ENCODE measurements around the gene VIPAS39. TPM values are rescaled to one million over a fixed set of nuclear protein-coding genes. Genes with fewer than 3 reads are reported as not detected.
"Not testable (repeated sequence)": the region's sequence is repeated elsewhere in the genome, so short reads cannot be mapped to it uniquely, and the experiment has no call there.

Gene VIPAS39
- total RNA-seq, 4 donors from 2014 or later, result 17.1 to 24.9 (median 19.7) TPM

DNA sequence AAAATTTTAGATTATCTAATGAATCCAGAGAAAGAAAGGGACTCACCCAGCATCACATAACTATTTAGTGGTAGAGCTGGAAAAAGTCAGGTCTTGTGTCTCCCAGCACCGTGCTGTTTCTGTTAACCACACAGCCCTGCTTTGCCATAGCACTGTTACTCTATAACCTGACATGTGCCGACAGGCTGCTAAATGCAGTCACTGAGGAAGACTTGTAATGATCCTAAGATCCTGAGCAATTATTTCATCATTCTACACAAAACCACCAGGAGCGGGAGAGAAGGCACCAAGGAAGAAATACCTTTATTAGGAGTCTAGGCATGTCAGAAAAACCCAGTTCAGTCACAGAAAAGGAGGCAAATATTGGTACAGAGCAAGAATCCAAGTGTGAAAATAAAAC lies 31.0 kb downstream of the VIPAS39 start:
- Histone ChIP-seq H3K4me3 (replicated peaks in 1 of 3) (no peak overlapping the region), H3K9me3 (no peaks in the 10 kb centered on the region), H3K36me3 (peaks cover 57 to 73% of the 10 kb centered on the region in 2 donors), H3K27ac (no peak overlapping the region), H3K27me3 (no peaks in the 10 kb centered on the region), H3K4me1 (no peaks in the 10 kb centered on the region)
- no peak for TF ChIP-seq POLR2A (IDR thresholded peaks at IDR 0.05)
- TF ChIP-seq, protein P1, sequence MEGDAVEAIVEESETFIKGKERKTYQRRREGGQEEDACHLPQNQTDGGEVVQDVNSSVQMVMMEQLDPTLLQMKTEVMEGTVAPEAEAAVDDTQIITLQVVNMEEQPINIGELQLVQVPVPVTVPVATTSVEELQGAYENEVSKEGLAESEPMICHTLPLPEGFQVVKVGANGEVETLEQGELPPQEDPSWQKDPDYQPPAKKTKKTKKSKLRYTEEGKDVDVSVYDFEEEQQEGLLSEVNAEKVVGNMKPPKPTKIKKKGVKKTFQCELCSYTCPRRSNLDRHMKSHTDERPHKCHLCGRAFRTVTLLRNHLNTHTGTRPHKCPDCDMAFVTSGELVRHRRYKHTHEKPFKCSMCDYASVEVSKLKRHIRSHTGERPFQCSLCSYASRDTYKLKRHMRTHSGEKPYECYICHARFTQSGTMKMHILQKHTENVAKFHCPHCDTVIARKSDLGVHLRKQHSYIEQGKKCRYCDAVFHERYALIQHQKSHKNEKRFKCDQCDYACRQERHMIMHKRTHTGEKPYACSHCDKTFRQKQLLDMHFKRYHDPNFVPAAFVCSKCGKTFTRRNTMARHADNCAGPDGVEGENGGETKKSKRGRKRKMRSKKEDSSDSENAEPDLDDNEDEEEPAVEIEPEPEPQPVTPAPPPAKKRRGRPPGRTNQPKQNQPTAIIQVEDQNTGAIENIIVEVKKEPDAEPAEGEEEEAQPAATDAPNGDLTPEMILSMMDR (IDR thresholded peaks at IDR 0.05), result no peak
- intact Hi-C loops (cut with DNase I), result no loop called here
- DNase-seq, result no peak
- WGBS, 2 donors, result 92 to 99% methylated on average over 3 of the region's 3 CpGs

DNA sequence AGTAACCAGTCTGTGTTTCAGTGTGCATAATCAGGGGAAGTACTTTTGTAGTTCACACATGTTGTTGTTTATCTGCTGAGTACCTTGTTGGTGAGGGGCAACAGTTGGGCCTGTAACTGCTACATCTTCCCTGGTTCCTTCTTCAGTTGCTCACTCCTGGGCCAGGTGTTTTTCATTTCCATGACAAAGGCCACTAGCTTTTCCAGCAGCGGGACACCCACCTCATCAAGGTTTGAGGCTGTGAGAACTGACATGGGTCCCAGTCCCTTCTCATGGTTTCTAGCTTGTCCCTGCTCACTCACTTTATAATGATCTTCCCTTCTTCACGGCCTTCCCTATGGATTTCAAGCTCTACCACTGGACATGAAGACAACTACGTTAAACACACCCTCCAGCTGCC lies 32.5 kb downstream of the VIPAS39 start:
- TF ChIP-seq POLR2A (IDR thresholded peaks at IDR 0.05), result no peak
- TF ChIP-seq, protein P1 (IDR thresholded peaks at IDR 0.05), result no peak
- intact Hi-C loops (cut with DNase I), result no loop called here
- H3K4me3 ChIP-seq (replicated peaks in 1 of 3), result no peak overlapping the region
- WGBS, 2 donors, result 89 to 90% methylated on average over 3 of the region's 3 CpGs
- no peaks in the 10 kb centered on the region for H3K27me3 ChIP-seq
- H3K36me3 ChIP-seq, result peaks cover 54 to 67% of the 10 kb centered on the region in 2 donors
- no peaks in the 10 kb centered on the region for H3K4me1 ChIP-seq
- DNase-seq, result no peak
- no peaks in the 10 kb centered on the region for H3K9me3 ChIP-seq
- H3K27ac ChIP-seq, result no peak overlapping the region

DNA sequence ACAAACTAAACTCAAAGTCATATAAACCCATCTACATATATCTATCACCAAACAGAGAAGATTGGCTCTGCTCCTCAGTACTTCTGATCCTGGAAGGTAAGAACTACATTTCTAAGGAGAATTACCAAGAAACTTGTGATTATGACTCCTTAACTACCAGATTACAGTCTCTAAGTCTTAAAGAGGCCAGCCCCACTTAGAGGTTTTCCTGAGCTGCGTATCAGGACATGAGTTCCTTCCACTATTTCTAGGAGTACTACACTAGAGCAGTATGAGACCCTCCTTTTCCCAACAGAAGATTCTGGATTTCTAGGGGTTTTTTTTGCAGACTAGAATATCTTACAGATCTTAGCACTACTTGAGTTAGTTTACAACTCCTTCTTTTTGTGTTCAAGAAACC lies 34.0 kb downstream of the VIPAS39 start, which contains the start of gene NOXRED1:
Gene NOXRED1, minus strand, starts transcription at position 101 of the 400 bp plus-strand sequence. CDS start 634 bp downstream, outside the sequence.
- 100% methylated on average over 1 of the region's 1 CpG for WGBS, 2 donors
- Histone ChIP-seq H3K36me3 (peaks cover 49 to 55% of the 10 kb centered on the region in 2 donors), H3K27ac (no peak within 1 kb of the TSS), H3K4me3 (replicated peaks in 1 of 3) (no peak within 1 kb of the TSS), H3K9me3 (no peaks in the 10 kb centered on the region), H3K27me3 (no peaks in the 10 kb centered on the region), H3K4me1 (no peaks in the 10 kb centered on the region)
- intact Hi-C loops (cut with DNase I), result no loop called here
- no peak for TF ChIP-seq POLR2A (IDR thresholded peaks at IDR 0.05)
- TF ChIP-seq, protein P1 (IDR thresholded peaks at IDR 0.05), result no peak
- DNase-seq, result no peak

DNA sequence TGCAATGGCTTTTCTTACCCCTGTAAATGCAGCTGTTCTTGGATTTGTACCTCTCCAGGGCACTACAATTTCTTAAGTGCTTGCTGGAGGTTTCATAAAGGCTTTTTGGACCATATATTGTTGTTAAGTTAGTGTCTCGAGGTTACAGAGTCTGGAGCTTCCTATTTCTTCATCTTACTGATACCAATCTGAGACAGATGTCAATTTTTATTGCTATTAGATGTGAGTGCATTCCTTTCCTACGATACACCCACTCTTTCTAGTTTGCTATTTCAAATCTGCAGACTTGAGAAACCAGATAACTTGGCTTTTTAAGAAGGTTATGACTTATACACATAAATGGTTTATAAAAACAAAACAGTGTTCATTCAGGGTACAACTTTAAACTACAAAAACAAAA lies 36.2 kb downstream of the VIPAS39 start:
- H3K4me1 ChIP-seq, result no peaks in the 10 kb centered on the region
- H3K9me3 ChIP-seq, result no peaks in the 10 kb centered on the region
- H3K27ac ChIP-seq, result no peak overlapping the region
- 48 to 99% methylated on average over 2 of the region's 2 CpGs for WGBS, 2 donors
- TF ChIP-seq, protein P1 (IDR thresholded peaks at IDR 0.05), result no peak
- TF ChIP-seq POLR2A (IDR thresholded peaks at IDR 0.05), result no peak
- intact Hi-C loops (cut with DNase I), result no loop called here
- H3K36me3 ChIP-seq, result peaks cover 27 to 33% of the 10 kb centered on the region in 2 donors
- no peaks in the 10 kb centered on the region for H3K27me3 ChIP-seq
- no peak overlapping the region for H3K4me3 ChIP-seq (replicated peaks in 1 of 3)
- DNase-seq, result no peak

DNA sequence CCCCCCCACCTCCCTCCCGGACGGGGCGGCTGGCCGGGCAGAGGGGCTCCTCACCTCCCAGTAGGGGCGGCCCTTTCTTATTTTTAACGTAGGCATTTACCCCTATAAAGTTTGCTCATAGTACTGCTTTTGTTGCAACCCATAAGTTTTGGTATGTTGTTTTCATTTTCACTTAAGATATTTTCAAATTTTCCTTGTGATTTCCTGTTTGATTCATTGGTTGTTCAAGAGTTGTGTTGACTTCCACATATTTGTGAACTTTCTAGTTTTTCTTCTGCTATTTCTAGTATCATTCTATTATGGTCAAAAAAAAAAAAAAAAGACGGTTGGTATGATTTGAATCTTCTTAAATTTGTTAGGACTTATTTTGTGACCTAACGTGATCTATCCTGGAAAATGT lies 40.6 kb downstream of the VIPAS39 start:
- TF ChIP-seq POLR2A (IDR thresholded peaks at IDR 0.05), result no peak
- TF ChIP-seq, protein P1 (IDR thresholded peaks at IDR 0.05), result no peak
- Histone ChIP-seq H3K4me1 (no peaks in the 10 kb centered on the region), H3K36me3 (peaks cover 0 to 3% of the 10 kb centered on the region in 2 donors), H3K27me3 (no peaks in the 10 kb centered on the region), H3K9me3 (no peaks in the 10 kb centered on the region), H3K27ac (no peak overlapping the region), H3K4me3 (replicated peaks in 1 of 3) (no peak overlapping the region)
- intact Hi-C loops (cut with DNase I), result no loop called here
- 91 to 94% methylated on average over 6 to 8 of the region's 8 CpGs for WGBS, 2 donors
- DNase-seq, result no peak

DNA sequence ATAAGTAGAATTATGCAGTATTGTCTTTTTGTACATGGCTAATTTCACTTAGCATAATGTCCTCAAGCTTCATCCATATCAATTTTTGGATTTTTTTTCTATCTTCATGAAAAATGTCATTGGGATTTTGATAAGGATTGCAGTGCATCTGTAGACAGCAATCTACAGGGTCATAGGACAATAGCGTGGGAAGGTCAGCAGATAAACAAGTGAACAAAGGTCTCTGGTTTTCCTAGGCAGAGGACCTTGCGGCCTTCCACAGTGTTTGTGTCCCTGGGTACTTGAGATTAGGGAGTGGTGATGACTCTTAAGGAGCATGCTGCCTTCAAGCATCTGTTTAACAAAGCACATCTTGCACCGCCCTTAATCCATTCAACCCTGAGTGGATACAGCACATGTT lies 41.3 kb downstream of the VIPAS39 start:
- WGBS, 2 donors, result 71 to 85% methylated on average over 2 to 3 of the region's 3 CpGs
- H3K27ac ChIP-seq; H3K27me3 ChIP-seq; H3K9me3 ChIP-seq; H3K36me3 ChIP-seq; H3K4me3 ChIP-seq (replicated peaks in 1 of 3); DNase-seq; intact Hi-C loops (cut with DNase I); H3K4me1 ChIP-seq: not testable (repeated sequence)

DNA sequence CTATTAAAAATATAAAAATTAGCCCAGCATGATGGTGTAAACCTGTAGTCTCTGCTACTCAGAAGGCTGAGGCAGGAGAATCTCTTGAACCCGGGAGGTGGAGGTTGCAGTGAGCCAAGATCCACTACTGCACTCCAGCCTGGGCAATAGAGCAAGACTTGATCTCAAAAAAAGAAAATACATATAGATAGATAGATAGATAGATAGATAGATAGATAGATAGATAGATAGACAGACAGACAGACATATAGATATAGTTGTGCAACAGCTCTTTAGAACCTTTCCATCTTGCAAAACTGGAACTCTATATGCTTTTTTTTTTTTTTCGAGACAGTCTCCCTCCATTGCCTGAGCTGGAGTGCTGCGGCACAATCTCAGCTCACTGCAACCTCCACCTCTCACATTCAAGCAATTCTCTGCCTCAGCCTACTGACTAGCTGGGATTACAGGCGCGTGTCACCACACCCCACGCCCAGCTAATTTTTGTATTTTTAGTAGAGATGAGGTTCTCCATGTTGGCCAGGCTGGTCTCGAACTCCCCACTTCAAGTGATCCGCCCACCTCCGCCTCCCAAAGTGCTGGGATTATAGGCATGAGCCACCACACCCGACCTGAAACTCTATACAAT lies 41.9 kb downstream of the VIPAS39 start:
- DNase-seq; H3K27ac ChIP-seq; H3K27me3 ChIP-seq; H3K4me1 ChIP-seq; H3K4me3 ChIP-seq (replicated peaks in 1 of 3); intact Hi-C loops (cut with DNase I); H3K36me3 ChIP-seq; H3K9me3 ChIP-seq: not testable (repeated sequence)
- WGBS, 2 donors, result 93 to 96% methylated on average over 10 of the region's 10 CpGs

All from thyroid gland (tissue), 4 donors.